Activated naive CD8-positive, alpha-beta T cell treated with anti-CD3 and anti-CD28 coated beads, Interleukin-2, amount 10 ng/mL, durations not matched to agents 7 days and 5 days (primary cell): ENCODE results near the gene HYAL1. TPM values are rescaled to one million over a fixed set of nuclear protein-coding genes. Genes with fewer than 3 reads are reported as not detected.
A peak's percentile ranks its signal among the peaks of the same experiment; 100 is the strongest.

Experiments
- ATAC-seq: fragments of 150-1000 bp; cut with Tn5 transposase; one replicate; pipeline ENCODE4 v1.10.0; 2021; ENCODE audit warnings: low read depth, moderate library complexity
- POLR2A ChIA-PET: fragments of 350-600 bp; sonication (Branson Sonifier 250); formaldehyde crosslinking; loops from one replicate; lab custom pipeline; 2021; ENCODE audit warnings: antibody characterized with exemption; lab: Charles Lee
- DNase-seq: peaks from one replicate; pipeline ENCODE4 v3.0.0; 2021
- H3K27ac Mint-ChIP-seq: one replicate; pipeline ENCODE4 v1.8.0; 2022; ENCODE audit warnings: mild to moderate bottlenecking, mixed read lengths
- H3K27me3 Mint-ChIP-seq: one replicate; pipeline ENCODE4 v1.8.0; 2022; ENCODE audit warnings: mild to moderate bottlenecking, moderate library complexity, mixed read lengths
- H3K36me3 Mint-ChIP-seq: one replicate; pipeline ENCODE4 v1.8.0; 2021; ENCODE audit warnings: mild to moderate bottlenecking, mixed read lengths
- H3K4me1 Mint-ChIP-seq: one replicate; pipeline ENCODE4 v1.8.0; 2021; ENCODE audit warnings: mixed read lengths
- H3K4me3 Mint-ChIP-seq: one replicate; pipeline ENCODE4 v1.8.0; 2022; ENCODE audit warnings: mild to moderate bottlenecking, moderate library complexity, mixed read lengths
- H3K9me3 Mint-ChIP-seq: one replicate; pipeline ENCODE4 v1.8.0; 2021; ENCODE audit warnings: mixed read lengths
- total RNA-seq, 2 experiments: library from RNA; stranded (reverse); gene quantifications; one replicate each; pipeline ENCODE4 v1.2.3, GENCODE V29; 2021

The HYAL1 gene
- total RNA-seq, 2 experiments from 2014 or later, result 0.25 to 0.28 TPM

DNA sequence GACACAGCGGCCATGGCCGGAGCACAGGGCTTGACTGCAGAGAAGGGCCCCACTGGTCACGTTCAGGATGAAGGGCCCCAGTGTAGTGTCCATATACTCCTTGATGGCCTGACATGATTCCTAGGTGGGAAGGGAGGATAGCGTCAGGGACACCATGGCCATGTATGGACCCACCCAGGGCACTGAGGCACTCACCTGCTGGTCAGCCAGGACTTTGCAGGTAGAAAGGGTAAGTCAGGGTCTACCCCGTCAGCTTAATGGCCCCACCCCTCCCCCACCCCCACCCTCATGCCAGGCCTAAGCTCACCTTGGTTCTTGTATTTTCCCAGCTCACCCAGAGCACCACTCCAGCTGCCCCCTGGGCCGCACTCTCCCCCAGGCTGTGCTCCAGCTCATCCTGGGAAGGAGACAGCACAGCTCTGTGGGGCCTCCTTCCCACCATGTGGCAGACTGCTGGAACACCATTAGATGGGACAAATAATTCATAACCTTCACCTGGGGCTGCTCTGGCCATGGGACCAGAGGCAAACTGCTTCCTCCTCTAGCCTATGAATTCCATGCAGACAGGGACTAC lies 2.6 kb downstream of the HYAL1 start:
- Mint-ChIP-seq H3K4me3 (peak overlapping the region; percentile 96), H3K4me1 (peaks cover 18% of the 10 kb centered on the region), H3K9me3 (no peaks in the 10 kb centered on the region), H3K36me3 (peaks cover 1% of the 10 kb centered on the region), H3K27ac (peak overlapping the region; percentile 98), H3K27me3 (no peaks in the 10 kb centered on the region)
- no peak for ATAC-seq
- POLR2A ChIA-PET, result interaction anchor here (8.0 kb wide), 1 partner anchor 38 kb away, joined by 89 read pairs; the partner anchor contains the start of gene RASSF1
- DNase-seq, result no peak

DNA sequence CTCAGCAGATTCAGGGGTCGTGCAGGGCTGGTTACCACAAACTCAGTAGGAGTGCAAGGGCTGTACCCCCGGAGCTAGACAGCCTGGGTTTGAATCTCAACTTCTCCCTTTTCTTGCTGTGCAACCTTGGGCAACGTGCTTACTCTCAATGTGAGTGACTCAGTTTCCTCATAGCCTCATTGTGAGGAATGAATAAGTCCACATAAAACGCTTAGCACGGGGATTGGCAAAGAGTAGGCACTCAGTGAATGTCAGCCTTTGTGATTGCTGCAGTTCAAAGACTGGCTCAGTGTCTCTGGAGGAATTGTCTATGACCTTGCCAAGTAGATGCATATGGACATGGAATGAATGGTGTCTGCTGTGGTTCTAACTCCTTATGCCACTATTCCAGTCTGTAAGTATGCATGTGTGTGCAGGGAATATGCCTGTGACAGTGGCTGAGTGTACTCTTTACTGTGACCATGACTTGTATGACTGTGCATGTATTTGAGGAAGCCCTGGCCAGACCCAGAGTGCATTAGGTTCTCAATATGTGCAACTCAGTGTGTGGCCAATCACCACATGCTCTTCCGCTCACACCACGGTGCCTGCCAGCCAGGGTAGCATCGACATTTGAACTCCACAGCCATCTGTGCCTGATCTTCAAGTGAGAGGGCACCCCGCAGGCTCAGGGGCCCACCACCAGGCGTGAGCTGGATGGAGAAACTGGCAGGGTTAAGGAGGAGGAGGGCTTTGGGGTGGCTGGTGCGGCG lies 3.3 kb downstream of the HYAL1 start:
- peak overlapping the region; percentile 96 for H3K4me3 Mint-ChIP-seq
- no peaks in the 10 kb centered on the region for H3K9me3 Mint-ChIP-seq
- DNase-seq (peak; percentile 39), ATAC-seq (no peak)
- peak overlapping the region; percentile 98 for H3K27ac Mint-ChIP-seq
- peaks cover 1% of the 10 kb centered on the region for H3K36me3 Mint-ChIP-seq
- peaks cover 18% of the 10 kb centered on the region for H3K4me1 Mint-ChIP-seq
- H3K27me3 Mint-ChIP-seq, result no peaks in the 10 kb centered on the region
- POLR2A ChIA-PET, result interaction anchor here (0.8 to 8.0 kb wide), 14 partner anchors 9 to 311 kb away, joined by 3 to 89 read pairs (median 8); partner anchors contain the start of genes CISH, CYB561D2, GNAI2 and NPRL2

- H3K4me3 Mint-ChIP-seq, result peak overlapping the region; percentile 96
- H3K27me3 Mint-ChIP-seq, result no peaks in the 10 kb centered on the region
- ATAC-seq (no peak), DNase-seq (no peak)
- POLR2A ChIA-PET, result interaction anchor here (0.5 to 8.0 kb wide), 20 partner anchors 9 to 603 kb away, joined by 3 to 89 read pairs (median 5); partner anchors contain the start of genes C3orf18, CISH, CYB561D2 and GNAI2
- H3K36me3 Mint-ChIP-seq, result peaks cover 1% of the 10 kb centered on the region
- H3K4me1 Mint-ChIP-seq, result peaks cover 18% of the 10 kb centered on the region
- H3K9me3 Mint-ChIP-seq, result no peaks in the 10 kb centered on the region
- peak overlapping the region; percentile 98 for H3K27ac Mint-ChIP-seq
Observed at GRCh38 chr3:50299638-50299928, 3.8 kb downstream of the HYAL1 start.

DNA sequence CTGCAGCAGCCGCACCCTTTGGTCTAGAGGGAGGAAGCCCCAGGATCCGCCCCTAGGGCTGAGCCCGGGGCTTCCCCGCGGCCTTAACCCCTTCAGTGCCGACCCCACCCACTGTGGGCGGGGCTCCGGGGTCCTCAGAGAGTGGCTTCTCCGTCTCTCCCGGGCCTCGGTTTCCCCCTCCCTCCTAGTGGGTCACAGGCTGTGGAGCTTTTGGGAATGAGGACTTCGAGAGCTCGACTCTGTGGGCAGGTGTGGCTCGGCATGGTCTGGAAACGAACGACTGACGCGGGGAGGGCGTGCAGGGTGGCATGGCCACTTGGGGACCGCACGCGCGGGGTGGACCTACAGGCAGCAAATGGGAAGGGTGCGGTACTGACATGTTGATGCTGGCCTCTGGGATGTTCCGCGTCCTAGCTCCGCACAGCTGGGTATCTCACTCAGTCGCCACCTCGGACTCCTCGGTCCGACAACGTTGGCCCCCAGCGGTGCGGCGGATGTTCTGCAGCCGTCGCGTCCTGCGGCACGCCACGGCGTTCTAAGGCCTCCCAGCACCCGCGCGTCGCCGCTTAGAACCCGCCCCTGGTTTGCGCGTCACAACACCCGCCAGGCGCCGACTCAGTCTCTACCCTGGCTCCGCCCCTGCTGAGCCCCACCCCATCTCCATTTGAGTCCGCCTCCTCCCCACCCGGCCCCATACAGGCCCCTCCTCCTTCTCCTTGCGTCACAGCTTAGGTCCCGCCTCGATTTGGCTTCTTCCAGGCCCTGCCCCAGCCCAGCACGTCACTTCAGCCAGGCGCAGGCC lies 4.3 kb downstream of the HYAL1 start, which contains the start of the genes HYAL3 and NAA80:
TSS of gene HYAL3 (minus strand) at position 570 of the 802 bp plus-strand sequence. CDS start 3,803 bp downstream, outside the sequence.
TSS of gene NAA80 (minus strand) at position 570 of the 802 bp plus-strand sequence. CDS start 1,942 bp downstream, outside the sequence.
- ATAC-seq, result peak; percentile 84
- no peaks in the 10 kb centered on the region for H3K27me3 Mint-ChIP-seq
- no peaks in the 10 kb centered on the region for H3K9me3 Mint-ChIP-seq
- H3K4me3 Mint-ChIP-seq, result peak within 1 kb of the TSS; percentile 96
- DNase-seq, result peak; percentile 98
- POLR2A ChIA-PET, result interaction anchor here (0.5 to 8.0 kb wide), 21 partner anchors 10 to 603 kb away, joined by 3 to 89 read pairs (median 5); partner anchors contain the start of genes C3orf18, CISH, CYB561D2 and GNAI2
- H3K36me3 Mint-ChIP-seq, result peaks cover 1% of the 10 kb centered on the region
- H3K27ac Mint-ChIP-seq, result peak within 1 kb of the TSS; percentile 98
- peaks cover 18% of the 10 kb centered on the region for H3K4me1 Mint-ChIP-seq

- Mint-ChIP-seq H3K4me1 (peaks cover 18% of the 10 kb centered on the region), H3K9me3 (no peaks in the 10 kb centered on the region), H3K4me3 (peak overlapping the region; percentile 96), H3K36me3 (peaks cover 1% of the 10 kb centered on the region), H3K27ac (peak overlapping the region; percentile 98), H3K27me3 (no peaks in the 10 kb centered on the region)
- ATAC-seq (no peak), DNase-seq (no peak)
- POLR2A ChIA-PET, result interaction anchor here (0.6 to 8.0 kb wide), 12 partner anchors 19 to 510 kb away, joined by 3 to 89 read pairs (median 6); partner anchors contain the start of genes CYB561D2, GNAI2, NPRL2 and RASSF1
Observed at GRCh38 chr3:50297896-50298725, 5.3 kb downstream of the HYAL1 start.

DNA sequence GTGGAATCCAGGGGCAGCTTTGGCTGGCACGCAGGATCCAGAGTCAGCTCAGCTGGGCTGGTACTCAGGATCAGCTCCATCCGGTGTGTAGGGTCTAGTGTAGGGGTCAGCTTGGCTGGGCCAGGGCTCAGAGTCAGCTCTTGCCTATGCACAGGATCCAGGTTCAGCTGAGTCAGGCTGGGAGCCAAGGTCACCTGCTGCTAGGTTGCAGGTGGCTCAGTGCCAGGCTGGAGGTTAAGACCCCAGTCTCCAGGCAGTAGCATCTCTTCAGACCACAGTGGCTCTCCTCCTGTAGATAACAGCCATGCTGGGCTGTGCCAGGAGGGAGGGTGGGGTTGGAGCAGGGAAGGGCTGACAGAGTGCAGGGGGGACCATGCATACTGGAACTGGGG lies 6.0 kb downstream of the HYAL1 start:
- no peak for ATAC-seq
- POLR2A ChIA-PET, result interaction anchor here (1.5 to 8.0 kb wide), 3 partner anchors 13 to 42 kb away, joined by 3 to 89 read pairs (median 3); partner anchors contain the start of gene RASSF1
- Mint-ChIP-seq H3K27ac (peak overlapping the region; percentile 62), H3K36me3 (peaks cover 1% of the 10 kb centered on the region), H3K27me3 (no peaks in the 10 kb centered on the region), H3K4me1 (peaks cover 24% of the 10 kb centered on the region), H3K4me3 (peak overlapping the region; percentile 96), H3K9me3 (no peaks in the 10 kb centered on the region)
- no peak for DNase-seq

GRCh38 chr3:50296721-50297383 lies 6.5 kb downstream of the HYAL1 start:
- Mint-ChIP-seq H3K4me1 (peaks cover 25% of the 10 kb centered on the region), H3K27me3 (no peaks in the 10 kb centered on the region), H3K27ac (no peak overlapping the region), H3K4me3 (no peak overlapping the region), H3K9me3 (no peaks in the 10 kb centered on the region), H3K36me3 (peaks cover 1% of the 10 kb centered on the region)
- POLR2A ChIA-PET, result interaction anchor here (1.5 to 8.0 kb wide), 3 partner anchors 13 to 42 kb away, joined by 3 to 89 read pairs (median 3); partner anchors contain the start of gene RASSF1
- DNase-seq, result no peak
- ATAC-seq, result no peak

- no peaks in the 10 kb centered on the region for H3K27me3 Mint-ChIP-seq
- no peak overlapping the region for H3K4me3 Mint-ChIP-seq
- no peak for DNase-seq
- POLR2A ChIA-PET, result interaction anchor here (1.5 to 8.0 kb wide), 3 partner anchors 11 to 43 kb away, joined by 3 to 89 read pairs (median 3); partner anchors contain the start of gene RASSF1
- H3K4me1 Mint-ChIP-seq, result peaks cover 32% of the 10 kb centered on the region
- no peaks in the 10 kb centered on the region for H3K9me3 Mint-ChIP-seq
- H3K36me3 Mint-ChIP-seq, result peaks cover 1% of the 10 kb centered on the region
- ATAC-seq, result no peak
- peak overlapping the region; percentile 31 for H3K27ac Mint-ChIP-seq
Observed at GRCh38 chr3:50295553-50296431, 7.6 kb downstream of the HYAL1 start.

GRCh38 chr3:50294492-50295403 lies 8.6 kb downstream of the HYAL1 start:
- Mint-ChIP-seq H3K9me3 (no peaks in the 10 kb centered on the region), H3K4me3 (no peak overlapping the region), H3K36me3 (peaks cover 1% of the 10 kb centered on the region), H3K4me1 (peaks cover 23% of the 10 kb centered on the region), H3K27ac (peak overlapping the region; percentile 12), H3K27me3 (no peaks in the 10 kb centered on the region)
- ATAC-seq (no peak), DNase-seq (no peak)
- POLR2A ChIA-PET, result interaction anchor here (0.5 to 8.0 kb wide), 2 partner anchors 44 to 58 kb away, joined by 3 to 89 read pairs; partner anchors contain the start of gene RASSF1

- POLR2A ChIA-PET, result interaction anchor here (0.5 to 8.0 kb wide), 3 partner anchors 34 to 59 kb away, joined by 3 to 89 read pairs (median 3); partner anchors contain the start of gene RASSF1
- no peaks in the 10 kb centered on the region for H3K27me3 Mint-ChIP-seq
- no peak overlapping the region for H3K4me3 Mint-ChIP-seq
- no peaks in the 10 kb centered on the region for H3K9me3 Mint-ChIP-seq
- ATAC-seq (no peak), DNase-seq (no peak)
- H3K27ac Mint-ChIP-seq, result peak overlapping the region; percentile 60
- peaks cover 1% of the 10 kb centered on the region for H3K36me3 Mint-ChIP-seq
- H3K4me1 Mint-ChIP-seq, result peaks cover 22% of the 10 kb centered on the region
Observed at GRCh38 chr3:50294089-50294488, 9.3 kb downstream of the HYAL1 start.
